SK-N-SH (cell line): ENCODE results near the gene E4F1. TPM values are rescaled to one million over a fixed set of nuclear protein-coding genes. Genes with fewer than 3 reads are reported as not detected.

Experiments used
- CTCF ChIA-PET: fragments of 300-600, 350-600 bp; formaldehyde crosslinking; extraction: SDS; loops from one replicate; lab custom pipeline; 2021; lab: Yijun Ruan, JAX
- POLR2A ChIA-PET: fragments of 350-600 bp; sonication (Branson Sonifier 250); formaldehyde crosslinking; extraction: SDS; loops from one replicate; lab custom pipeline; 2020; ENCODE audit warnings: antibody characterized with exemption, inconsistent platforms; lab: Yijun Ruan, JAX
- DNase-seq: peaks from one replicate; pipeline ENCODE4 v3.0.0; 2012
- H2AFZ ChIP-seq: fragments of 200-600 bp; sonication (generic); 2 replicates; pipeline ENCODE4 v1.8.1; 2016; ENCODE audit warnings: antibody characterized with exemption, mild to moderate bottlenecking, low read depth
- H3F3A ChIP-seq: fragments of 200-600 bp; sonication (generic); replicated peaks from 2 replicates; pipeline ENCODE3; 2016; ENCODE audit warnings: antibody characterized with exemption, mild to moderate bottlenecking; ENCODE audit not compliant: insufficient read depth
- H3K27ac ChIP-seq, 2 experiments: fragments of 200-500 bp in 1 of 2; fragments of 200-600 bp in 1 of 2; sonication (Bioruptor generic) in 1 of 2; sonication (generic), shearing (Covaris generic) in 1 of 2; 2 replicates each; pipeline versions ENCODE4 v1.5.1 to v1.6.1; 2014 to 2016; ENCODE audit warnings: low read depth in 2 of 2, inconsistent platforms in 1 of 2, low read length in 1 of 2, mild to moderate bottlenecking in 1 of 2, mixed read lengths in 1 of 2
- H3K27me3 ChIP-seq: fragments of 200-600 bp; sonication (generic), shearing (Covaris generic); 2 replicates; pipeline ENCODE4 v1.6.1; 2016; ENCODE audit warnings: mixed run types; ENCODE audit not compliant: insufficient read depth
- H3K36me3 ChIP-seq, 2 experiments: fragments of 200-500 bp in 1 of 2; fragments of 200-600 bp in 1 of 2; sonication (Bioruptor generic) in 1 of 2; sonication (generic) in 1 of 2; replicated peaks in 1 of 2; 2 replicates each; pipeline versions ENCODE3 to v1.5.1; 2014 to 2016; ENCODE audit warnings: low read length in 1 of 2, mild to moderate bottlenecking in 1 of 2; ENCODE audit not compliant: insufficient read depth in 2 of 2, control insufficient read depth in 1 of 2
- H3K4me1 ChIP-seq, 2 experiments: fragments of 200-500 bp in 1 of 2; fragments of 200-600 bp in 1 of 2; sonication (Bioruptor generic) in 1 of 2; sonication (generic), shearing (Covaris generic) in 1 of 2; 2 replicates each; pipeline versions ENCODE4 v1.5.1 to v1.6.1; 2014 to 2016; ENCODE audit warnings: low read depth in 1 of 2, low read length in 1 of 2, mixed run types in 1 of 2; ENCODE audit not compliant: insufficient read depth in 2 of 2, control insufficient read depth in 1 of 2
- H3K4me2 ChIP-seq: fragments of 200-600 bp; sonication (generic), shearing (Covaris generic); 2 replicates; pipeline ENCODE4 v1.6.1; 2017; ENCODE audit warnings: mixed run types
- H3K4me3 ChIP-seq, 2 experiments: fragments of 200-500 bp in 1 of 2; fragments of 200-600 bp in 1 of 2; sonication (Bioruptor generic) in 1 of 2; sonication (generic), shearing (Covaris generic) in 1 of 2; 2 replicates each; pipeline versions ENCODE4 v1.5.1 to v1.8.1; 2014 to 2016; ENCODE audit warnings: low read depth in 2 of 2, inconsistent platforms in 1 of 2, low read length in 1 of 2, mild to moderate bottlenecking in 1 of 2, mixed read lengths in 1 of 2, moderate library complexity in 1 of 2
- H3K79me2 ChIP-seq: fragments of 200-600 bp; sonication (generic); 2 replicates; pipeline ENCODE4 v1.8.1; 2017; ENCODE audit warnings: mild to moderate bottlenecking; ENCODE audit not compliant: insufficient read depth
- H3K9ac ChIP-seq: fragments of 200-600 bp; sonication (generic); 2 replicates; pipeline ENCODE4 v1.6.1; 2017; ENCODE audit warnings: mixed run types
- H3K9me2 ChIP-seq: fragments of 200-600 bp; sonication (generic); 2 replicates; pipeline ENCODE4 v1.6.1; 2017; ENCODE audit warnings: mixed run types
- H3K9me3 ChIP-seq: fragments of 200-600 bp; sonication (generic); 2 replicates; pipeline ENCODE4 v1.6.1; 2017; ENCODE audit warnings: mixed run types, mild to moderate bottlenecking, moderate library complexity
- H4K20me1 ChIP-seq: fragments of 200-600 bp; sonication (generic); 2 replicates; pipeline ENCODE4 v1.6.1; 2017; ENCODE audit warnings: mild to moderate bottlenecking, mixed run types; ENCODE audit not compliant: insufficient read depth
- FOSL2 ChIP-seq: IDR thresholded peaks from 2 replicates; pipeline ENCODE4 v1.4.0; 2012; ENCODE audit warnings: low read depth, mild to moderate bottlenecking, moderate library complexity, borderline replicate concordance
- FOXJ3 ChIP-seq: sonication (generic); formaldehyde crosslinking; IDR thresholded peaks from 2 replicates; pipeline ENCODE4 v1.5.1; 2020; ENCODE audit warnings: mild to moderate bottlenecking, missing genetic modification reagents
- GATA2 ChIP-seq: sonication (generic); formaldehyde crosslinking; IDR thresholded peaks from 2 replicates; pipeline ENCODE4 v1.5.0; 2020; ENCODE audit warnings: mild to moderate bottlenecking, missing genetic modification reagents
- MEF2A ChIP-seq: IDR thresholded peaks from 2 replicates; pipeline ENCODE4 v1.4.0; 2012; ENCODE audit warnings: low read depth, borderline replicate concordance
- POLR2AphosphoS5 ChIP-seq: IDR thresholded peaks from 2 replicates; pipeline ENCODE4 v1.6.1; 2012; ENCODE audit warnings: low read depth, low read length
- TAF1 ChIP-seq: IDR thresholded peaks from 2 replicates; pipeline ENCODE4 v1.6.1; 2012; ENCODE audit warnings: low read depth, mild to moderate bottlenecking, low read length, moderate library complexity, borderline replicate concordance
- TCF12 ChIP-seq: IDR thresholded peaks from 2 replicates; pipeline ENCODE4 v1.4.0; 2012
- USF2 ChIP-seq: fragments of 150-350 bp; IDR thresholded peaks from 2 replicates; pipeline ENCODE4 v1.6.1; 2017; ENCODE audit warnings: antibody characterized with exemption, low read length, low read depth, borderline replicate concordance
- WGBS: methylation state at CpG from one replicate; pipeline ENCODE4 v1.1.6; 2017; ENCODE audit warnings: low lambda C conversion rate; 5-methylcytosine and 5-hydroxymethylcytosine counted together
- polyA plus RNA-seq, 3 experiments: library from polyadenylated mRNA; depleted of rRNA; stranded (reverse); fragments of >200 nt; gene quantifications; 2 replicates each; pipeline ENCODE4 v1.2.3, GENCODE V29; 2012
- TF ChIP-seq, protein P1 (sequence below): IDR thresholded peaks from 2 replicates; pipeline ENCODE4 v1.6.1; 2012; ENCODE audit warnings: mild to moderate bottlenecking, low read depth, low read length, moderate library complexity
- TF ChIP-seq, protein P2 (sequence below): IDR thresholded peaks from 2 replicates; pipeline ENCODE4 v1.4.0; 2012; ENCODE audit warnings: low read depth, borderline replicate concordance
- TF ChIP-seq, protein P3 (sequence below): IDR thresholded peaks from 2 replicates; pipeline ENCODE4 v1.4.0; 2012; ENCODE audit warnings: low read depth

Gene E4F1
- polyA plus RNA-seq, 1 of the 3 experiments (the other 2 are of a cell fraction) = 33.0 TPM

GRCh38 chr16:2233046-2233775 is 9.8 kb downstream of the E4F1 start:
- CTCF ChIA-PET = interaction anchor here (0.9 kb wide), 1 partner anchor 38 kb away, joined by 4 read pairs; no protein-coding TSS in a partner anchor
- Histone ChIP-seq H3K9me2 (no peaks in the 10 kb centered on the region), H3K9me3 (no peaks in the 10 kb centered on the region), H3K4me3 (no peak overlapping the region), H2AFZ (no peak overlapping the region), H3K27me3 (no peaks in the 10 kb centered on the region), H3K27ac (no peak overlapping the region), H3F3A (no peaks in the 10 kb centered on the region), H4K20me1 (peaks cover 6% of the 10 kb centered on the region; the same call in 1 of the 2 replicates), H3K4me1 (peaks cover 0 to 3% of the 10 kb centered on the region in 2 experiments; a peak in 1 of 4 replicates), H3K79me2 (peaks cover 3% of the 10 kb centered on the region; the same call in 1 of the 2 replicates), H3K36me3 (peaks cover 0 to 70% of the 10 kb centered on the region in 2 experiments), H3K9ac (no peak overlapping the region), H3K4me2 (no peak overlapping the region)
- 94% methylated on average over 14 of the region's 28 CpGs for WGBS
- no peak for TF ChIP-seq USF2
- TF ChIP-seq TAF1 = no peak
- TF ChIP-seq, protein P1, sequence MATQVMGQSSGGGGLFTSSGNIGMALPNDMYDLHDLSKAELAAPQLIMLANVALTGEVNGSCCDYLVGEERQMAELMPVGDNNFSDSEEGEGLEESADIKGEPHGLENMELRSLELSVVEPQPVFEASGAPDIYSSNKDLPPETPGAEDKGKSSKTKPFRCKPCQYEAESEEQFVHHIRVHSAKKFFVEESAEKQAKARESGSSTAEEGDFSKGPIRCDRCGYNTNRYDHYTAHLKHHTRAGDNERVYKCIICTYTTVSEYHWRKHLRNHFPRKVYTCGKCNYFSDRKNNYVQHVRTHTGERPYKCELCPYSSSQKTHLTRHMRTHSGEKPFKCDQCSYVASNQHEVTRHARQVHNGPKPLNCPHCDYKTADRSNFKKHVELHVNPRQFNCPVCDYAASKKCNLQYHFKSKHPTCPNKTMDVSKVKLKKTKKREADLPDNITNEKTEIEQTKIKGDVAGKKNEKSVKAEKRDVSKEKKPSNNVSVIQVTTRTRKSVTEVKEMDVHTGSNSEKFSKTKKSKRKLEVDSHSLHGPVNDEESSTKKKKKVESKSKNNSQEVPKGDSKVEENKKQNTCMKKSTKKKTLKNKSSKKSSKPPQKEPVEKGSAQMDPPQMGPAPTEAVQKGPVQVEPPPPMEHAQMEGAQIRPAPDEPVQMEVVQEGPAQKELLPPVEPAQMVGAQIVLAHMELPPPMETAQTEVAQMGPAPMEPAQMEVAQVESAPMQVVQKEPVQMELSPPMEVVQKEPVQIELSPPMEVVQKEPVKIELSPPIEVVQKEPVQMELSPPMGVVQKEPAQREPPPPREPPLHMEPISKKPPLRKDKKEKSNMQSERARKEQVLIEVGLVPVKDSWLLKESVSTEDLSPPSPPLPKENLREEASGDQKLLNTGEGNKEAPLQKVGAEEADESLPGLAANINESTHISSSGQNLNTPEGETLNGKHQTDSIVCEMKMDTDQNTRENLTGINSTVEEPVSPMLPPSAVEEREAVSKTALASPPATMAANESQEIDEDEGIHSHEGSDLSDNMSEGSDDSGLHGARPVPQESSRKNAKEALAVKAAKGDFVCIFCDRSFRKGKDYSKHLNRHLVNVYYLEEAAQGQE = no peak
- no peak for TF ChIP-seq TCF12
- TF ChIP-seq, protein P2, sequence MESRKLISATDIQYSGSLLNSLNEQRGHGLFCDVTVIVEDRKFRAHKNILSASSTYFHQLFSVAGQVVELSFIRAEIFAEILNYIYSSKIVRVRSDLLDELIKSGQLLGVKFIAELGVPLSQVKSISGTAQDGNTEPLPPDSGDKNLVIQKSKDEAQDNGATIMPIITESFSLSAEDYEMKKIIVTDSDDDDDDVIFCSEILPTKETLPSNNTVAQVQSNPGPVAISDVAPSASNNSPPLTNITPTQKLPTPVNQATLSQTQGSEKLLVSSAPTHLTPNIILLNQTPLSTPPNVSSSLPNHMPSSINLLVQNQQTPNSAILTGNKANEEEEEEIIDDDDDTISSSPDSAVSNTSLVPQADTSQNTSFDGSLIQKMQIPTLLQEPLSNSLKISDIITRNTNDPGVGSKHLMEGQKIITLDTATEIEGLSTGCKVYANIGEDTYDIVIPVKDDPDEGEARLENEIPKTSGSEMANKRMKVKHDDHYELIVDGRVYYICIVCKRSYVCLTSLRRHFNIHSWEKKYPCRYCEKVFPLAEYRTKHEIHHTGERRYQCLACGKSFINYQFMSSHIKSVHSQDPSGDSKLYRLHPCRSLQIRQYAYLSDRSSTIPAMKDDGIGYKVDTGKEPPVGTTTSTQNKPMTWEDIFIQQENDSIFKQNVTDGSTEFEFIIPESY = no peak
- TF ChIP-seq FOXJ3 = no peak
- TF ChIP-seq GATA2 (CRISPR knock-in tag) = no peak
- TF ChIP-seq FOSL2 = no peak
- TF ChIP-seq POLR2AphosphoS5 = no peak
- TF ChIP-seq, protein P3, sequence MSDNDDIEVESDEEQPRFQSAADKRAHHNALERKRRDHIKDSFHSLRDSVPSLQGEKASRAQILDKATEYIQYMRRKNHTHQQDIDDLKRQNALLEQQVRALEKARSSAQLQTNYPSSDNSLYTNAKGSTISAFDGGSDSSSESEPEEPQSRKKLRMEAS = no peak
- no peak for TF ChIP-seq MEF2A
- POLR2A ChIA-PET = no interaction called here
- DNase-seq = no peak
